ENCODE data around the gene SCUBE2. TPM values are rescaled to one million over a fixed set of nuclear protein-coding genes. Genes with fewer than 3 reads are reported as not detected.

The SCUBE2 gene
- total RNA-seq, 4 donors from 2014 or later: 0.78 to 13.1 (median 5.0) TPM

DNA sequence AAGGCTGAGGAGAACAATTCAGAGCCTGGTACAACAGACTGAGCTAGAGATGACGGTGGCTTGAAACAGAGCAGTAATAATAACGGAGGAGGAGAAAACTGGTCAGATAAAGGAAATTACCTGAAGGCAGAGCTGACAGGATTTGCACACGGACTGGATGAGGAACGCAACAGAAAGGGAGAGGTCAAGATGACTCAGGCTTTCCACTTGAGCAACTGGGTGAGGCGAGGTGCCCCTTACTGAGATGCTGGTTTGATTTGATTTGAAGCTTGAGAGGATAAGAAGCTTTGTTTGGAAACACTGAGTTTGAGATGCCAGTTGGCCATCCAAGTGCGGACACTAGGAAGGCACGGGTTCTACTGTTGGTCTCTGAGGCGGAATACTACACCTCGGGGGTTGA lies 52.2 kb downstream of the SCUBE2 start:
- no peak overlapping the region for H3K27ac ChIP-seq
- 82 to 97% methylated on average over 6 to 7 of the region's 9 CpGs for WGBS, 2 donors (ENCODE audit: low coverage in 1 of 2)
- TF ChIP-seq EP300 (IDR thresholded peaks at IDR 0.05) (no peak), POLR2AphosphoS5 (IDR thresholded peaks at IDR 0.05) (no peak), POLR2A (IDR thresholded peaks at IDR 0.05) (no peak)
- TF ChIP-seq, protein P1, sequence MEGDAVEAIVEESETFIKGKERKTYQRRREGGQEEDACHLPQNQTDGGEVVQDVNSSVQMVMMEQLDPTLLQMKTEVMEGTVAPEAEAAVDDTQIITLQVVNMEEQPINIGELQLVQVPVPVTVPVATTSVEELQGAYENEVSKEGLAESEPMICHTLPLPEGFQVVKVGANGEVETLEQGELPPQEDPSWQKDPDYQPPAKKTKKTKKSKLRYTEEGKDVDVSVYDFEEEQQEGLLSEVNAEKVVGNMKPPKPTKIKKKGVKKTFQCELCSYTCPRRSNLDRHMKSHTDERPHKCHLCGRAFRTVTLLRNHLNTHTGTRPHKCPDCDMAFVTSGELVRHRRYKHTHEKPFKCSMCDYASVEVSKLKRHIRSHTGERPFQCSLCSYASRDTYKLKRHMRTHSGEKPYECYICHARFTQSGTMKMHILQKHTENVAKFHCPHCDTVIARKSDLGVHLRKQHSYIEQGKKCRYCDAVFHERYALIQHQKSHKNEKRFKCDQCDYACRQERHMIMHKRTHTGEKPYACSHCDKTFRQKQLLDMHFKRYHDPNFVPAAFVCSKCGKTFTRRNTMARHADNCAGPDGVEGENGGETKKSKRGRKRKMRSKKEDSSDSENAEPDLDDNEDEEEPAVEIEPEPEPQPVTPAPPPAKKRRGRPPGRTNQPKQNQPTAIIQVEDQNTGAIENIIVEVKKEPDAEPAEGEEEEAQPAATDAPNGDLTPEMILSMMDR (IDR thresholded peaks at IDR 0.05): no peak
- no peak overlapping the region for H3K4me3 ChIP-seq
- no peaks in the 10 kb centered on the region for H3K4me1 ChIP-seq
- H3K9me3 ChIP-seq: no peaks in the 10 kb centered on the region
- H3K27me3 ChIP-seq: no peaks in the 10 kb centered on the region
- no peaks in the 10 kb centered on the region for H3K36me3 ChIP-seq
- no peak for ATAC-seq

DNA sequence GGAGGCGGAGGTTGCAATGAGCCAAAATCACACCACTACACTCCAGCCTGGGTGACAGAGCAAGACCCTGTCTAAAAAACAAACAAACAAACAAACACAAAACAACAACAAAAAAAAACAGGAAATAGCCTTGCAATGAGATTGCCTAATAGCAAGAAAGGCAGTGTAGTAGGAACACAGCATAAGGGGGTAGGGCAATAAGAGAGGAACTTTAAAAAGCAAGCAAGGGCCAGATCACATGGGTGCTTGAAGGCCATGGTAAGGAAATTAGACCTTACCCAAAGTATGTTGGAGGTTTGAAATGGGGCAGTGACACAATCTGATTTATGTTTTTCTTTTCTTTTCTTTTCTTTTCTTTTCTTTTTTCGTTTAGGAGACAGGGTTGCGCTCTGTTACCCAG lies 52.9 kb downstream of the SCUBE2 start:
- TF ChIP-seq POLR2AphosphoS5 (IDR thresholded peaks at IDR 0.05) (no peak), POLR2A (IDR thresholded peaks at IDR 0.05) (no peak), EP300 (IDR thresholded peaks at IDR 0.05) (no peak)
- TF ChIP-seq, protein P1 (IDR thresholded peaks at IDR 0.05): no peak
- H3K9me3 ChIP-seq: no peaks in the 10 kb centered on the region
- H3K36me3 ChIP-seq: no peaks in the 10 kb centered on the region
- H3K27me3 ChIP-seq: no peaks in the 10 kb centered on the region
- no peaks in the 10 kb centered on the region for H3K4me1 ChIP-seq
- ATAC-seq: no peak
- WGBS, 2 donors (ENCODE audit: low coverage in 1 of 2): 94 to 100% methylated on average over 3 of the region's 3 CpGs
- no peak overlapping the region for H3K4me3 ChIP-seq
- no peak overlapping the region for H3K27ac ChIP-seq

DNA sequence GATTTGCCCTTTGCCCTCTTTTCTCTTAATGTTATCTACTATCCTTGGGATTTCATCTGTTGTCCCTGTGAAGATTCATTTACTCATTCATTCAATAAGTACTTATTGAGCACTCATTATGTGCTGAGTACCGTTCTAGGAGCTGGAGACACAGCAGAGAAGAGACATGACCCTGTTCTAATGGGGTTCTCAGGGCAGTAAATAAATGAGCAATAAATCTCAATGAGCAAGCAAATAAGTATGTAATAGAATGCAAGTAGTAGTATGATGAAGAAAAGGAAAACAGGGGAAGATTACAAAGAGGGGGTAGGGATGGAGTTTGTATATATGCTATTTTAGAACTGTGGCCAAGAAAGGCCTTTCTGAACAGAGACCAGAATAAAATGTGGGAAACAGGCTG lies 53.4 kb downstream of the SCUBE2 start:
- no peak overlapping the region for H3K4me3 ChIP-seq
- no peak for ATAC-seq
- no peaks in the 10 kb centered on the region for H3K9me3 ChIP-seq
- no peaks in the 10 kb centered on the region for H3K36me3 ChIP-seq
- no peak for TF ChIP-seq EP300 (IDR thresholded peaks at IDR 0.05)
- TF ChIP-seq POLR2A (IDR thresholded peaks at IDR 0.05): no peak
- TF ChIP-seq, protein P1 (IDR thresholded peaks at IDR 0.05): no peak
- TF ChIP-seq POLR2AphosphoS5 (IDR thresholded peaks at IDR 0.05): no peak
- WGBS, 2 donors (ENCODE audit: low coverage in 1 of 2): 86 to 100% methylated on average over 1 of the region's 1 CpG
- H3K4me1 ChIP-seq: no peaks in the 10 kb centered on the region
- no peaks in the 10 kb centered on the region for H3K27me3 ChIP-seq
- no peak overlapping the region for H3K27ac ChIP-seq

DNA sequence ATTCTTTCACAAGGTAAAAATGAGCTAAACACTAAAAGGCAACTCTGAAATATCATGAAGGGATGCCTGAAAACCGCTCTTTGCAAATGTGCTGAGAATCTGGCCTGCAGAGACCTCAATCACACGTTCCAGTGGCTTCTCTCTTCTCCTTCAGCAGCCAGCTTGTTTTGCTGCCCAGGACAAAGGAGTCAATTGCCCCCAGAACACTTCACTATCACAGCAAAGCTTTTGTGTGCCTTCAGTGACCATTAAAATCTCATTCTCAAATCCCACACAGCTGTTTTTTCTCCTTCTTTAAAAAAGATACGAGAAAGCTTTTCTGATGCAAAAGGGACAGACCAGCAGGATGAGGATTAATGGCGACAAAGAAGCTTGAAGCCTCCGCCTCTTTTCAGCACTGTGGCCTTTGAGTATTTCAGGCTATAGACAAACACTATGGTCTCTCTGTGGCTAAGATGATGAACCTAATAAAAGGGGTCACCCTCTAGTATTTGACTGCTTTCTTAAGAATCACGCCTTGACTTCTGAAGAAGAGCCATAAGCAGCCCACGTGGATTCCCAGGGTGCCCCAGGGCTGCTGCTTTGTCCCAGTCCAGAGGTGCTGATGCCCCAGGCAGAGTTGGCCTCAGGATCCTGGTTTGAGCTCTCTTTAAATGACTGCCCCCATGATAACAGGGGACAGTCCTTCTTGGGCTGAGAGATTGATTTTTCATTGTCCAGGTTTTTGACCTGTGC lies 54.2 kb downstream of the SCUBE2 start:
- 91 to 94% methylated on average over 4 to 6 of the region's 7 CpGs for WGBS, 2 donors (ENCODE audit: low coverage in 1 of 2)

More for the DNA sequence above, 54.2 kb downstream of the SCUBE2 start:
- no peak overlapping the region for H3K4me3 ChIP-seq
- no peaks in the 10 kb centered on the region for H3K36me3 ChIP-seq
- H3K27me3 ChIP-seq: no peaks in the 10 kb centered on the region
- H3K27ac ChIP-seq: no peak overlapping the region
- H3K9me3 ChIP-seq: no peaks in the 10 kb centered on the region
- TF ChIP-seq POLR2AphosphoS5 (IDR thresholded peaks at IDR 0.05): no peak
- TF ChIP-seq, protein P1 (IDR thresholded peaks at IDR 0.05): no peak
- TF ChIP-seq POLR2A (IDR thresholded peaks at IDR 0.05): no peak
- TF ChIP-seq EP300 (IDR thresholded peaks at IDR 0.05): no peak
- ATAC-seq: no peak
- H3K4me1 ChIP-seq: no peaks in the 10 kb centered on the region
